NCI-H526 treated with DMSO at 0.1 percent for 48 hours (cell line): ENCODE measurements around the gene RAB3A.

Experiments
- DNase-seq: peaks from one replicate; lab custom pipeline; 2025; lab: John Stamatoyannopoulos, UW

The RAB3A gene

GRCh38 chr19:18150776-18151624, 52.8 kb downstream of the RAB3A start:
- DNase-seq = no peak

DNA sequence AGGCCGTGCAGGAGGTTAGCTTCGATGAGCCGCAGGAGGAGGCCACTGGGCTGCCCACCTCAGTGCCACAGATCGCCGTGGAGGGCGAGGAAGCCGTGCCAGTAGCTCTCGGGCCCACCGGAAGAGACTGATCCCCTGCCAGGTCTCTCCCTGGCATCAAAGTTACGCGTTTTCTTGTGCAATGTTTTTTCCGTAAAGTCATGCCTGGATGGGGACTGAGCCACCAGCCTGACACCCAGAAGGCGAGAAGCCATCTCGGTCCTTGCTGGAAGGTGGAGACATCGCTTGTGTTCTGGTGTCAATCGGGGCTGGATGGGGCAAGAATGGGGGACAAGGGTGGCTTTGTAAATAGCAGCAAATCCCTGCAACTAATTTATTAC, 54.3 kb downstream of the RAB3A start:
- DNase-seq = no peak

- no peak for DNase-seq
These were observed 56.4 kb downstream of the RAB3A start for GRCh38 chr19:18147396-18147795.
